Fibroblast of lung (primary cell): ENCODE results near the gene CHST12. TPM values are rescaled to one million over a fixed set of nuclear protein-coding genes. Genes with fewer than 3 reads are reported as not detected.
A peak's percentile ranks its signal among the peaks of the same experiment; 100 is the strongest.

Source experiments
- DNase-seq, 2 donors: peaks; one replicate each; pipeline versions ENCODE4 v3.0.0 to v3.0.0-alpha.2; 2010; ENCODE audit warnings: low read depth in 2 of 2
- H2AFZ ChIP-seq: 2 replicates; pipeline ENCODE4 v1.5.1; 2012; ENCODE audit warnings: low read length, control low read depth, inconsistent platforms
- H3K27ac ChIP-seq: 2 replicates; pipeline ENCODE4 v1.5.1; 2011; ENCODE audit warnings: low read length, control low read depth; ENCODE audit not compliant: insufficient read depth
- H3K27me3 ChIP-seq: 2 replicates; pipeline ENCODE4 v1.5.1; 2011; ENCODE audit warnings: mild to moderate bottlenecking, low read length; ENCODE audit not compliant: control insufficient read depth, insufficient read depth
- H3K36me3 ChIP-seq: 2 replicates; pipeline ENCODE4 v1.5.1; 2011; ENCODE audit warnings: low read length; ENCODE audit not compliant: control insufficient read depth, insufficient read depth
- H3K4me1 ChIP-seq: 2 replicates; pipeline ENCODE4 v1.5.1; 2011; ENCODE audit warnings: low read length; ENCODE audit not compliant: control insufficient read depth, insufficient read depth; ENCODE audit errors: extremely low read depth
- H3K4me2 ChIP-seq: 2 replicates; pipeline ENCODE4 v1.5.1; 2011; ENCODE audit warnings: low read length, control low read depth; ENCODE audit not compliant: insufficient read depth; ENCODE audit errors: extremely low read depth
- H3K4me3 ChIP-seq, 4 experiments: fragments of 200-600 bp in 1 of 4; sonication (generic) in 1 of 4; replicated peaks in 1 of 4; 2 replicates each; pipeline ENCODE4 v1.5.1; 2011 to 2016; ENCODE audit warnings: low read length in 4 of 4, low read depth in 3 of 4, mild to moderate bottlenecking in 3 of 4, control low read depth in 2 of 4, inconsistent platforms in 1 of 4, mixed read lengths in 1 of 4; ENCODE audit not compliant: insufficient read depth in 1 of 4; ENCODE audit errors: control extremely low read depth in 1 of 4
- H3K79me2 ChIP-seq: 2 replicates; pipeline ENCODE4 v1.5.1; 2012; ENCODE audit warnings: mild to moderate bottlenecking, low read length, inconsistent platforms; ENCODE audit not compliant: control insufficient read depth, insufficient read depth
- H3K9ac ChIP-seq: 2 replicates; pipeline ENCODE4 v1.5.1; 2011; ENCODE audit warnings: mild to moderate bottlenecking, low read length, control low read depth; ENCODE audit not compliant: insufficient read depth
- H3K9me3 ChIP-seq: 2 replicates; pipeline ENCODE4 v1.5.1; 2012; ENCODE audit warnings: low read depth, low read length; ENCODE audit not compliant: control insufficient read depth, insufficient read depth
- H4K20me1 ChIP-seq: 2 replicates; pipeline ENCODE4 v1.5.1; 2011; ENCODE audit warnings: low read length; ENCODE audit not compliant: control insufficient read depth, insufficient read depth; ENCODE audit errors: extremely low read depth
- CTCF ChIP-seq, 2 donors: IDR thresholded peaks in 1 of 2; conservative IDR thresholded peaks in 1 of 2; 1 replicate in 1 of 2; 2 replicates in 1 of 2; pipeline ENCODE4 v1.5.1; 2011 to 2012; ENCODE audit warnings: low read length in 2 of 2, control low read depth in 1 of 2, inconsistent platforms in 1 of 2, low read depth in 1 of 2, mild to moderate bottlenecking in 1 of 2
- EZH2 ChIP-seq: IDR thresholded peaks from 2 replicates; pipeline ENCODE4 v1.5.1; 2012; ENCODE audit warnings: low read length, control low read depth, mild to moderate bottlenecking; ENCODE audit errors: missing control alignments
- polyA plus RNA-seq, 2 donors: library from polyadenylated mRNA; depleted of rRNA in 1 of 2; stranded (reverse) in 1 of 2; unstranded in 1 of 2; fragments of >200 nt; gene quantifications; 2 replicates each; pipeline ENCODE4 v1.2.1, GENCODE V29; 2011 to 2012; ENCODE audit warnings: missing spikeins in 1 of 2
- total RNA-seq: library from RNA; depleted of rRNA; stranded (reverse); fragments of >200 nt; gene quantifications from 2 replicates; pipeline ENCODE4 v1.2.1, GENCODE V29; 2014

The CHST12 gene
- total and polyA plus RNA-seq, 2 donors (not counting 1 experiment from before 2014, with no cell fraction given): 3.5 to 9.5 TPM

- Histone ChIP-seq H4K20me1 (no peaks in the 10 kb centered on the region), H3K27me3 (no peaks in the 10 kb centered on the region), H3K4me1 (no peaks in the 10 kb centered on the region), H3K79me2 (peaks cover 6% of the 10 kb centered on the region), H3K27ac (no peak overlapping the region), H3K9me3 (no peaks in the 10 kb centered on the region), H3K4me2 (no peak overlapping the region), H2AFZ (no peak overlapping the region), H3K36me3 (peaks cover 52% of the 10 kb centered on the region), H3K4me3 (no peak overlapping the region), H3K9ac (no peak overlapping the region)
- TF ChIP-seq CTCF (conservative IDR thresholded peaks at IDR 0.05 in 1 of 2, IDR thresholded peaks at IDR 0.05 in 1 of 2; ENCODE audit: low read depth in 1 of 2, low read length in 2 of 2) (no peak), EZH2 (no peak)
- DNase-seq: no peak
Observed at GRCh38 chr7:2371329-2371728, 32.1 kb upstream of the CHST12 start.

GRCh38 chr7:2372724-2373123 is 30.7 kb upstream of the CHST12 start:
- Histone ChIP-seq H3K4me1 (no peaks in the 10 kb centered on the region), H3K4me2 (no peak overlapping the region), H3K79me2 (peaks cover 13% of the 10 kb centered on the region), H3K27me3 (no peaks in the 10 kb centered on the region), H3K27ac (no peak overlapping the region), H3K4me3 (no peak overlapping the region), H4K20me1 (no peaks in the 10 kb centered on the region), H3K9me3 (no peaks in the 10 kb centered on the region), H2AFZ (no peak overlapping the region), H3K9ac (no peak overlapping the region), H3K36me3 (peaks cover 52% of the 10 kb centered on the region)
- TF ChIP-seq CTCF (conservative IDR thresholded peaks at IDR 0.05 in 1 of 2, IDR thresholded peaks at IDR 0.05 in 1 of 2; ENCODE audit: low read depth in 1 of 2, low read length in 2 of 2) (no peak), EZH2 (no peak)
- no peak for DNase-seq

GRCh38 chr7:2373124-2373556 is 30.3 kb upstream of the CHST12 start:
- Histone ChIP-seq H3K27ac (no peak overlapping the region), H3K9ac (no peak overlapping the region), H3K36me3 (peaks cover 52% of the 10 kb centered on the region), H3K27me3 (no peaks in the 10 kb centered on the region), H4K20me1 (no peaks in the 10 kb centered on the region), H3K79me2 (peaks cover 13% of the 10 kb centered on the region), H3K4me1 (no peaks in the 10 kb centered on the region), H2AFZ (no peak overlapping the region), H3K4me2 (no peak overlapping the region), H3K4me3 (no peak overlapping the region), H3K9me3 (no peaks in the 10 kb centered on the region)
- TF ChIP-seq CTCF (conservative IDR thresholded peaks at IDR 0.05 in 1 of 2, IDR thresholded peaks at IDR 0.05 in 1 of 2; ENCODE audit: low read depth in 1 of 2, low read length in 2 of 2) (no peak), EZH2 (no peak)
- DNase-seq: peak in 1 of 2 donors; percentile 25
